DND-41 (cell line): ENCODE data around the gene AEN.

ENCODE experiments used
- CTCF ChIP-seq: IDR thresholded peaks from 2 replicates; pipeline ENCODE4 v1.5.1; 2012; ENCODE audit warnings: borderline replicate concordance, low read length, moderate library complexity, mild to moderate bottlenecking; ENCODE audit not compliant: poor library complexity, severe bottlenecking; ENCODE audit errors: extremely low read depth
- EZH2 ChIP-seq: IDR thresholded peaks from 3 replicates; pipeline ENCODE4 v1.6.1; 2012; ENCODE audit warnings: borderline replicate concordance, low read depth, mild to moderate bottlenecking, moderate library complexity, low read length, inconsistent platforms; ENCODE audit not compliant: severe bottlenecking

GRCh38 chr15:88623632-88624031, 2.5 kb downstream of the AEN start:
- TF ChIP-seq CTCF, result no peak
- TF ChIP-seq EZH2, result no peak
